A549 (cell line): ENCODE results near the gene MGAT3.

Source experiments
- CTCF ChIP-seq: fragments of >200 bp; sonication (Bioruptor Twin); formaldehyde crosslinking; IDR thresholded peaks from 3 replicates; pipeline ENCODE4 v1.5.1; 2016
- EHMT2 ChIP-seq: fragments of 200-600 bp; sonication (generic); IDR thresholded peaks from 2 replicates; pipeline ENCODE4 v1.6.1; 2016; ENCODE audit warnings: antibody characterized with exemption, low read depth, mild to moderate bottlenecking, moderate library complexity
- EP300 ChIP-seq, 2 experiments: fragments of >200 bp; sonication (Bioruptor Twin); formaldehyde crosslinking; IDR thresholded peaks; 2 replicates in 1 of 2; 3 replicates in 1 of 2; pipeline ENCODE4 v1.6.1; 2016 to 2017
- MAX ChIP-seq: IDR thresholded peaks from 2 replicates; pipeline ENCODE4 v1.6.1; 2012
- POLR2A ChIP-seq: IDR thresholded peaks from 2 replicates; pipeline ENCODE4 v1.6.1; 2012; ENCODE audit warnings: mild to moderate bottlenecking, low read length
- RAD21 ChIP-seq, 2 experiments: fragments of >200 bp in 1 of 2; sonication (Bioruptor Twin) in 1 of 2; formaldehyde crosslinking in 1 of 2; IDR thresholded peaks in 1 of 2; conservative IDR thresholded peaks in 1 of 2; 2 replicates in 1 of 2; 3 replicates in 1 of 2; pipeline ENCODE4 v1.6.1; 2012 to 2018; ENCODE audit warnings: inconsistent platforms in 1 of 2

- TF ChIP-seq CTCF (no peak), MAX (no peak), EHMT2 (no peak), POLR2A (no peak), EP300 (IDR thresholded peaks at IDR 0.05) (no peak), RAD21 (conservative IDR thresholded peaks at IDR 0.05 in 1 of 2, IDR thresholded peaks at IDR 0.05 in 1 of 2) (no peak)
These were observed 31.8 kb downstream of the MGAT3 start for GRCh38 chr22:39488563-39489083.
